ENCODE results near the gene RPAP3. TPM values are rescaled to one million over a fixed set of nuclear protein-coding genes. Genes with fewer than 3 reads are reported as not detected.

Gene RPAP3
- total RNA-seq, 1 donor from 2014 or later, result 24.2 TPM

DNA sequence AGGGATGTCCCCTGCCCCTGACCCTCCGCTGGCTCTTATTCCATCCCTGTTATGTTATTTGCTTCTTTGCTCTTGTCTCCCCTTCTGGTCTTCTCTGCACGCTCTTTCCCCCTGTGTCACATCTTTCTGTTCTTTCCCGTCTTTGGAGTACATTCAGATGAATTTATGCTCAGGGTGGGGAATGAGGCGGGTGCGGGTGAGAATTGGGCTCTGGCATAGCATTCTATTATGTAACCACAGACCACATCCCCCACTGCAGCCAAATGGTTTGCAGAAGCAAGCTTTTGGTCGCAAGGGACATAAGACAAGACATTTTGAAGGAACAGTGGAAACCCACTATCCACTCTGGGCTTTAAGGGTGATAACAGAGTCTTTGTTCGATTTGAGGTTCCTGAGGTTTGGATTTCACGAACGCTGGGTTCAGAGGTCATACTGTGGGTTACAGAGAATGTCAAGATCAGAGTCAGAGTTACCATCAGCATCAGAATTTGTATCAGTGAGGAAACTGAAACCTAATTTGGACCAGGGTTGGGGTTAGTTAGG is 15.7 kb upstream of the RPAP3 start:
- intact Hi-C loops (cut with micrococcal nuclease), result no loop called here
- Histone ChIP-seq H3K4me3 (no peak overlapping the region), H3K27me3 (ENCODE audit: low read depth) (no peaks in the 10 kb centered on the region), H3K27ac (replicated peaks) (no peak overlapping the region), H3K9me3 (replicated peaks) (no peaks in the 10 kb centered on the region), H3K36me3 (no peaks in the 10 kb centered on the region), H3K4me1 (peaks cover 32% of the 10 kb centered on the region)
- DNase-seq, result no peak
- TF ChIP-seq, protein P1, sequence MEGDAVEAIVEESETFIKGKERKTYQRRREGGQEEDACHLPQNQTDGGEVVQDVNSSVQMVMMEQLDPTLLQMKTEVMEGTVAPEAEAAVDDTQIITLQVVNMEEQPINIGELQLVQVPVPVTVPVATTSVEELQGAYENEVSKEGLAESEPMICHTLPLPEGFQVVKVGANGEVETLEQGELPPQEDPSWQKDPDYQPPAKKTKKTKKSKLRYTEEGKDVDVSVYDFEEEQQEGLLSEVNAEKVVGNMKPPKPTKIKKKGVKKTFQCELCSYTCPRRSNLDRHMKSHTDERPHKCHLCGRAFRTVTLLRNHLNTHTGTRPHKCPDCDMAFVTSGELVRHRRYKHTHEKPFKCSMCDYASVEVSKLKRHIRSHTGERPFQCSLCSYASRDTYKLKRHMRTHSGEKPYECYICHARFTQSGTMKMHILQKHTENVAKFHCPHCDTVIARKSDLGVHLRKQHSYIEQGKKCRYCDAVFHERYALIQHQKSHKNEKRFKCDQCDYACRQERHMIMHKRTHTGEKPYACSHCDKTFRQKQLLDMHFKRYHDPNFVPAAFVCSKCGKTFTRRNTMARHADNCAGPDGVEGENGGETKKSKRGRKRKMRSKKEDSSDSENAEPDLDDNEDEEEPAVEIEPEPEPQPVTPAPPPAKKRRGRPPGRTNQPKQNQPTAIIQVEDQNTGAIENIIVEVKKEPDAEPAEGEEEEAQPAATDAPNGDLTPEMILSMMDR (IDR thresholded peaks at IDR 0.05; ENCODE audit: borderline replicate concordance), result no peak

DNA sequence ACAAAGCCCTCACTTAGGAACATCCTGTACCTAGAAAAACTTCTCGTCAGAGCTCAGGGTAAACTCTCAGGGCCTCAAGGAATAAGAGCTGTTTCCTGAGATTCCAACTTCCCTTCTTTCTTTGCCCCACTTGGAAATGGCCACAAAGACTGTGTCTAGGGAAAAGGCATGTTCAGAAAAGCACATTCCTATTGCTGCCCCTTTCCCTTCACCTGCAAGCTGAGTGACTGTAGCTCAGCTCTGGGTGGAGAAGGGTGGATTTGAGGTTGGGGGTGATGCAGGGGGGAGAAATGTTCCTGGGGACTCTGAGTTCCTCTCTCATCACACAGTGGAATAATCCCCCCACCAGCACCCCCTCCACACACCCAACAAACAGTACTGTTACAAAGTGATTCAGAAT is 12.7 kb upstream of the RPAP3 start:
- Histone ChIP-seq H3K4me1 (peaks cover 55% of the 10 kb centered on the region), H3K4me3 (no peak overlapping the region), H3K36me3 (no peaks in the 10 kb centered on the region), H3K27ac (replicated peaks) (peak overlapping the region; percentile 95), H3K9me3 (replicated peaks) (no peaks in the 10 kb centered on the region), H3K27me3 (ENCODE audit: low read depth) (no peaks in the 10 kb centered on the region)
- TF ChIP-seq, protein P1 (IDR thresholded peaks at IDR 0.05; ENCODE audit: borderline replicate concordance), result no peak
- intact Hi-C loops (cut with micrococcal nuclease), result loop anchor here (5.0 kb wide), 2 partner anchors 49 to 119 kb away; no protein-coding TSS in a partner anchor
- DNase-seq, result no peak

DNA sequence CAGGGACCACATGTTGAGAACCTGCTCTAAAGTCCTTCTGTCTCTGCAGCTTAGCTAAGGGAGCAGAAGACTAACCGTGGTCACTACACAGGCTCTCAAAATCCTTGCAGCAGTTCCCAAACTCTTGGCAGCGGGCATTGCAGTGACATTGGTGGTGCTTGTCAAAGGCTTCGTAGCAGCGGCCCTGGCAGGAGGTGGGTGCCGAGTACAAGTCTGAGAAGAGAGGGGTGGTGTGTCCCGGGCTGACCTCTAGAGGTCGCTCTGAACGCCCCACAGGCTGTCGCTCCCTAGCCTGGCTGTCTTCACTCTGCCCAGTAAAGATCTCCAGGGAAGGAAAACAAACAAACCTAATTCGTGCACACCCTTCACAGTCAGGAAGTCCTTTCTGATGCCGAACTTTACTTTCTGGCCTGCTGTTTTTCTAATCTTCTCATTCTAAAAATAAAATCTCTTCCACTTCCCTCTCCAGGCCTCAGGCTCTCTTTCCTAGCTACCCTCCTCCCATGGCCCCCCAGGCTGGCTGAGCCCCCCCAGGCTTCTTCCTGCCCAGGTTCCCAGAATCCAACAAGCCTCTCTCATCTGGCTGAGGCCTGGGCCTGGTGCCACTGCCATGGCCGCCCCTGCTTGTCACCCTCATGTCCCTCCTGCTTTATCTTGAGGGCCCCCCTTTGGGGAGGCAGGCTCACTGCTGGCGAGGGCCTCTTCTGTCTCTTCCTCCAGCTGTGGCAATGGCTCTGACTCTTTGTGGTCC is 11.8 kb upstream of the RPAP3 start:
- no peaks in the 10 kb centered on the region for H3K27me3 ChIP-seq (ENCODE audit: low read depth)
- H3K4me1 ChIP-seq, result peaks cover 48% of the 10 kb centered on the region
- H3K4me3 ChIP-seq, result peak overlapping the region; percentile 24
- H3K9me3 ChIP-seq (replicated peaks), result no peaks in the 10 kb centered on the region
- TF ChIP-seq, protein P1 (IDR thresholded peaks at IDR 0.05; ENCODE audit: borderline replicate concordance), result peak; percentile 91
- intact Hi-C loops (cut with micrococcal nuclease), result loop anchor here (5.0 kb wide), 2 partner anchors 50 to 120 kb away; no protein-coding TSS in a partner anchor
- no peaks in the 10 kb centered on the region for H3K36me3 ChIP-seq
- H3K27ac ChIP-seq (replicated peaks), result peak overlapping the region; percentile 95
- DNase-seq, result peak; percentile 90

DNA sequence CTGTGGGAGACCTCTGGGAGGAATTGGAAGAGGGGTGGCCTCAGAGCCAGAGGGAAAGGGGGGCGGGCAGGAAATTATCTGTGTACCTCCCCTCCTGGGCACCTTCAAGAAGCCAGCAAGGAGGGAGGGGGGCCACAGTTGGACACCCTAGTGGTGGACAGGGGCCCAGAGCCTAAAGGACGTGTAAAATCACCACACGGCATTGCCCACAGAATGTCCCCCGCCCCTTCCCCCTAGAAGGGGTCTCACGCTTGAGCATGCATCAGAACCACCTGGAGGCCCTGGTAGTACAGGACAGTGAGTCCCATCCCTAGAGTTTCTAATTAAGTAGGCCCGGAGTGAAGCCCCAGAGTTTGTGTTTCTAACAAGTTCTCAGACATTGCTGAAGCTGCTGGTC is 11.2 kb upstream of the RPAP3 start:
- H3K27me3 ChIP-seq (ENCODE audit: low read depth), result no peaks in the 10 kb centered on the region
- DNase-seq, result no peak
- no peaks in the 10 kb centered on the region for H3K36me3 ChIP-seq
- peak overlapping the region; percentile 95 for H3K27ac ChIP-seq (replicated peaks)
- no peaks in the 10 kb centered on the region for H3K9me3 ChIP-seq (replicated peaks)
- TF ChIP-seq, protein P1 (IDR thresholded peaks at IDR 0.05; ENCODE audit: borderline replicate concordance), result no peak
- no peak overlapping the region for H3K4me3 ChIP-seq
- peaks cover 48% of the 10 kb centered on the region for H3K4me1 ChIP-seq
- intact Hi-C loops (cut with micrococcal nuclease), result loop anchor here (5.0 kb wide), 2 partner anchors 50 to 120 kb away; no protein-coding TSS in a partner anchor

DNA sequence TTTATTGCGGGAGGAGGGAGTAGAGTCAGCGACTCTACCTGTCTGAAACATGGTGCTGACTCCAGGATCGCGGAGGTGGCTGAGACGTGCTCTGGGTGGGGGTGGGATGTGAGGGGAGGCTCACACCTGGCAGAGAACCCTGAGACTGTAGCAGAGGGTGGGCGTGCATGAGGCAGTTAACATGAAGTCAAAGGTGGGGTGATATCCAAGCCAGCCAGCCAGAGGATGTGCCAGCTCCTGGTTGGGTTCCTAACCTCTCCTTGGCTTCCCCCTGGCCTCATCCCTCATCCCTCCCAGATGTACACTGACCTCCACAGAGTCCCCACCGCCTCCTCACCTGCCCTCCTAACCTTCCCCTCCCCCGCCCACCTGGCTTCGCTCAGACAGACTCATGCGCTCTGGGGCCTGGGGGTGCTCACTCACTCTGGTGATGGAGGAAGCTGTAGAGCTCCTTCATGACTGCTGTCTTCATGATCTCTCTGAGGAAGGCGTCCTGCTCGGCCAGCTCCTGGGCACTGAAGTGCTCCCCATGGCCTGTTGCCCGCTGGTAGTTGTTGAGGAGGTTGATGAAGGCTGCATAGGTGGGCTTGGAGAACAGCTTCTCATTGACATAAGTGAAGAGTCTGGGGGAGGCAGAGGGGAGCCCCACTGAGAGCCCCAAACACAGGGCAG is 10.2 kb upstream of the RPAP3 start:
- intact Hi-C loops (cut with micrococcal nuclease), result loop anchor here (5.0 kb wide), 2 partner anchors 51 to 121 kb away; no protein-coding TSS in a partner anchor
- DNase-seq, result no peak
- Histone ChIP-seq H3K36me3 (no peaks in the 10 kb centered on the region), H3K27ac (replicated peaks) (peak overlapping the region; percentile 95), H3K4me3 (no peak overlapping the region), H3K9me3 (replicated peaks) (no peaks in the 10 kb centered on the region), H3K4me1 (peaks cover 48% of the 10 kb centered on the region), H3K27me3 (ENCODE audit: low read depth) (no peaks in the 10 kb centered on the region)
- TF ChIP-seq, protein P1 (IDR thresholded peaks at IDR 0.05; ENCODE audit: borderline replicate concordance), result no peak
